Thyroid gland (tissue), 4 donors: ENCODE measurements around the gene HBD.

Experiments used
- CTCF ChIP-seq, 6 experiments: fragments of 200-600 bp in 3 of 6; fragments of 450-650 bp in 3 of 6; sonication (generic) in 3 of 6; IDR thresholded peaks; one replicate each; pipeline ENCODE4 v1.5.1; 2016 to 2019; ENCODE audit warnings: antibody characterized with exemption in 6 of 6, mild to moderate bottlenecking in 2 of 6, inconsistent platforms in 1 of 6, moderate library complexity in 1 of 6
- POLR2A ChIP-seq, 2 donors: fragments of 450-650 bp; IDR thresholded peaks; one replicate each; pipeline ENCODE4 v1.6.1; 2017; ENCODE audit warnings: antibody characterized with exemption in 2 of 2, mild to moderate bottlenecking in 2 of 2, moderate library complexity in 1 of 2

GRCh38 chr11:5250543-5251204 is 16.4 kb upstream of the HBD start:
- TF ChIP-seq CTCF (IDR thresholded peaks at IDR 0.05) (no peak), POLR2A (IDR thresholded peaks at IDR 0.05) (no peak)
